Epidermal melanocyte (primary cell): ENCODE results near the gene ERAL1.
"Not testable (repeated sequence)": the region's sequence is repeated elsewhere in the genome, so short reads cannot be mapped to it uniquely, and the experiment has no call there.

Source experiments
- DNase-seq: peaks from one replicate; pipeline ENCODE4 v3.0.0; 2011; ENCODE audit warnings: low spot score; ENCODE audit not compliant: insufficient read length

ERAL1 gene

DNA sequence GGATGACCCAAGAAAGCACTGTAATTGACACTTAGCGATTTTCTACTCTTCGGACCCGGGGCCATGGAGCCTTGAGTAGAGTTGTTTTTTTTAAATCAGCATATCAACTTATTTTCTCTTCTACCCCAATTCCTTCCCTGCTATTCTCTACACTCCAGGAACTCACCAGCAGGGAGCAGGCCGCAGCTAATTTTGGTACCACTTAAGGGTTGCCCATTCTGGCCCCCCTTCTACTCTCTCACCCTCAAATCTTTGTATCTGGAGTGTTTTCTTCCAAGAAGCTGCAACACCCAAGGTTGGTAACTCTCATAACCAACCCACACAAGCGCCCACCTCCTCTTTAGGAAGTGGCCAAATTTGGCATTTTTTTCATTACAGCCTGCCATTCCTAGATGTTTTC lies 5.5 kb upstream of the ERAL1 start:
- no peak for DNase-seq

GRCh38 chr17:28853295-28853694 lies 1.5 kb upstream of the ERAL1 start:
- no peak for DNase-seq

DNA sequence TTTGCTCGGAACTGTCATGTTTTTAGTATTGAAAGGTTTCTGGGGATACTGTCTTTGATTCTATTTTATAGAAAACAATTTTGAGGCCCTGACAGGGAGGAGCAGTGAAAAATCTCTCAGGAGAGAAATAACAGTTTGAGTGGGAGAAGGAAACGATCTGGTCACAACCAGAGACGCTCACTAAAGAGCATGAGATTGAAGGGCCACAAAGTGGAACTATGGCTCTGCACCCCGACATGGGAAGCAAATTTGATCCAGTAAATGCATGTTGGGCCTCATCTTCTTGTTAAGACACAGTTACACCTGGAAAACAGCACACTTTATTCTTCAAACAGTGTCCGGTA lies 492 bp downstream of the ERAL1 start:
- no peak for DNase-seq

- no peak for DNase-seq
Measured at GRCh38 chr17:28856028-28856574, 1.3 kb downstream of the ERAL1 start.

- no peak for DNase-seq
Measured at GRCh38 chr17:28857905-28858800, 3.3 kb downstream of the ERAL1 start.

- no peak for DNase-seq
Measured at GRCh38 chr17:28858801-28859355, 4.1 kb downstream of the ERAL1 start.

GRCh38 chr17:28860363-28860808 lies 5.6 kb downstream of the ERAL1 start:
- no peak for DNase-seq

DNA sequence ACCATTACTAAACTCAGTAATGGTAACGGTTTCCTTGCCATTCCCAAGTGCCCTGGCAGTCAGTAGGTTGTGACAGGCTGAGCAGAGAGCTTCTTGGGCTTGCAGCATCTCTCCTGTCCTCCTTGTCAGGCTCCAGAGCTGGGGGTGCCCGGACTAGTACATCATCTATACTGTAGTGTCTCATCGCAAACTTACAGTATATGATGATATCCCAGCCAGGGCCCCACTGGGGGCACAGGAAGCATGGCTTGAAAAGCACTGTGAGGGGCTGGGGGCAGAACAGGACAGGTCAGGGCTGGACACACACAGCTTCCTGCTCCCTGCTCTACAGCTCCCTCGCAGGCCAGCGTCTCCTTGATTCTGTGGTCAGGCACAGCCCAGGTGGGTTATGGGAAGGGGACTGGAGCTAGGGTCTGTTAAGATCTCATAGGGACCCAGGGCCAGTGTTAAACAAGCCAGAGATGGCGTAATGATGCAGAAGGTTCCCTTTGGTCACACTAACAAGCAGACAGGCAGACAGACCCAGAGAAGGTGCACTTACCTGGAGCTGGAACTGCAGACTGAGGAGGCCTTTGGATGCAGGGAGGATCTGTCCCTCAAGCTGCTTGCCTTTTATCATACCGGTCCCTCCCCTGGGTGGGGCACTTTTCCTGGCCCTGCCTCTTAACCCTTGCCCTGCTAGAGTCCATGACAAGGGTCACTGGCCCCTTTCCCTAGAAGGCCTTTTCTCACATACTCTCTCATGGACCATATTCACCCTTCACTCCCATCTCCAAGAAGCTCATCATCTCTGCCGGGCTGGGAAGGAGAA lies 6.8 kb downstream of the ERAL1 start:
- DNase-seq, result no peak

DNA sequence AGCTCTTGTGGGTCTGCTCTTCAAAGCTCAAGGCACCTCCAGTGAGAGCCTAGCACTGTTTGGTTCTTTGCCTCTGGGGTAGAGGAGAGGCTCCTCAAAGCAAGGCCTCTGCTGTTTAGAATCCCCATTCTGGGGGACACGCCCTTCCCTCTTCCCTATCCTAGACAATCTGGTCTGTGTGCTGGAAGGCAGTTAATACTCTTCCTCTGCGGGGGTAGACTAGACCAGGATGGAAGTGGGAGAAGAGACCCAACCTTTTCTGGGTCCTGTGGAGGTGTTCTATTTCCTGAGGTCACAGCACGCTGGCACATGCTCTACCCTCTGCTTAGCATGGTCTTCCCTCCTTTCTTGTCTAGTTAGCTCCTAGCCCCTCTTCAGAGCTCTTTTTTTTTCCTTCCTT lies 7.7 kb downstream of the ERAL1 start:
- DNase-seq, result no peak

GRCh38 chr17:28863953-28864352 lies 9.1 kb downstream of the ERAL1 start:
- DNase-seq, result no peak

- no peak for DNase-seq
Measured at GRCh38 chr17:28864991-28865849, 10.4 kb downstream of the ERAL1 start.

GRCh38 chr17:28865946-28866752 lies 11.3 kb downstream of the ERAL1 start:
- DNase-seq, result no peak

GRCh38 chr17:28867276-28867675 lies 12.5 kb downstream of the ERAL1 start:
- DNase-seq, result no peak

DNA sequence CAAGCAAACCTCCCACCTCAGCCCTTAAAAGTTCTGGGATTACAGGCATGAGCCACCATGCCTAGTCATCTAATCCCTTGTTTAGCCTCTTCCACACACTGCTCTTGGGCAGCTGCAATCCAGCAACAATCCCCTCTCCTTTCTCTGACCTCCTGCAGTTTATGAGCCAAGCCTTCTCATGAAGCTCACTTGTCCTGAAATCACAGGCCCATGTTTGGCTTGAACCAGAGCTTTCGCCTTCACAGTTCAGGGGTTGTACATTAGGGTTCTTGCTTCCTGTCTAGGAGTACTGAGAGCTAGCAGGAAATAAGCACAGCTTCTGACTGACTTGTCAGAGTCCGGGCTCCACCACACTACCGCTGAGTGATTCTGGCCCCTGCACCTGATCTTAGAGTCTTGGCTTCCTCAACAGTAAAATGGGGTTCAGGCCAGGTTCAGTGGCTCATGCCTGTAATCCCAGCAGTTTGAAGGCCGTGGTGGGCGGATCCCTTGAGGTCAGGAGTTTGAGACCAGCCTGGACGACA lies 16.3 kb downstream of the ERAL1 start:
- no peak for DNase-seq

- DNase-seq, result no peak
Measured at GRCh38 chr17:28873839-28874238, 19.0 kb downstream of the ERAL1 start.

DNA sequence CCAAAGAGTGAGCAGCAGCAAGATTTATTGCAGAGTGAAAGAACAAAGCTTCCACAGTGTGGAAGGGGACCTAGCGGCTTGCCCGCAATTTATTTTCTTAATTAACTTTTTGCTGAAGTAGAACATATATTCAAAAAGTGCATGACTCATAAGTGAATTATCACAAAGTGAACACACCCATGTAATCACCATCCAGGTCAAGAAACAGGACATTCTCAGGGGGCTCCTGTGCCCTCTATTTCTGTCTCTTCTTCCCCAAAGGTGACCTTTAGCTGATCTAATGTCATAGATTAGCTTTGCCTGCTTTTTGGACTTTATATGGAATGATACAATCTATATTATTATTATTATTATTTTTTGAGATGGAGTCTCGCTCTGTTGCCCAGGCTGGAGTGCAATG lies 19.9 kb downstream of the ERAL1 start:
- no peak for DNase-seq

DNA sequence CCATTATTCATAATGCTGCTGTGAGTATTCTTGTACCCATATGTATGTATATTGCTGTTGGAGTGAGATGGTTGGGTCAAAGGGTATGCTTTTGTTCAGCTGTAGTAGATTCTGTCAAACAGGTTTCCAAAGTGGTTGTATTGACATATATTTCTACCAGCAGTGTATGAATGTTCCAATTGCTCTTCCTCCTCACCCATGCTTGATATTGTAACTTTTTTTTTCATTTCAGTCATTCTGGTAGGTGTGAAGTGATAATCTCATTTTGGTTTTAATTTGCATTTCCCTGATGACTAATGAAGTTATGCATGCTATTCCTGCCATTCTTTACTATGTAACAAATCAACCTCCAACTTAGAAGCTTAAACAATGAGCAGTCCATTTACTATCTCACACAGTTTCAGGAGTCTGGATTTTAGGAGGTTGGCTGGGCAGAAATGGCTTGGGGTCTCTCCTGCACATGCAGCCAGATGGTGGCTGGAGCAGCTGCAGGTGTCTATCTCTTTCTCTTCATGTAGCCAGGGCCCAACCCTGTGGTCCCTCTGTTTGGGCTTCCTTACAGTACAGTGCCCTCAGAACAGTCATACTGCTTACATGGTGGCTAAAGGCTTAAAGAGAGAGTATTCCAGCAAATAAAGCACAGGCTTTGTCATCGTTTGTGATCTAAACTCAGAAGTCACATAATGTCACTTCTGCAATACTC lies 21.2 kb downstream of the ERAL1 start:
- no peak for DNase-seq

- DNase-seq, result not testable (repeated sequence)
Measured at GRCh38 chr17:28877150-28877711, 22.4 kb downstream of the ERAL1 start.
